Effector memory CD4-positive, alpha-beta T cell (primary cell): ENCODE measurements around the gene RBFOX1.

Source experiments
- DNase-seq, 3 donors: peaks; one replicate each; pipeline ENCODE4 v3.0.0-alpha.2; 2020
- H3K27ac ChIP-seq: 2 replicates; pipeline ENCODE4 v1.7.0; 2013; ENCODE audit warnings: mild to moderate bottlenecking, low read length, moderate library complexity; ENCODE audit not compliant: insufficient read depth, poor library complexity, severe bottlenecking
- H3K27me3 ChIP-seq: replicated peaks from 2 replicates; pipeline ENCODE4 v1.7.0; 2013; ENCODE audit warnings: mild to moderate bottlenecking, low read length; ENCODE audit not compliant: insufficient read depth, control insufficient read depth, poor library complexity, severe bottlenecking
- H3K36me3 ChIP-seq: 2 replicates; pipeline ENCODE4 v1.7.0; 2013; ENCODE audit warnings: mild to moderate bottlenecking, low read length, moderate library complexity; ENCODE audit not compliant: control insufficient read depth, insufficient read depth
- H3K4me1 ChIP-seq: 2 replicates; pipeline ENCODE4 v1.7.0; 2013; ENCODE audit warnings: low read length, mild to moderate bottlenecking; ENCODE audit not compliant: control insufficient read depth, insufficient read depth, poor library complexity, severe bottlenecking
- H3K4me3 ChIP-seq: 2 replicates; pipeline ENCODE4 v1.7.0; 2013; ENCODE audit warnings: low read length, low read depth, mild to moderate bottlenecking; ENCODE audit not compliant: insufficient read depth, poor library complexity, severe bottlenecking
- H3K9me3 ChIP-seq: 2 replicates; pipeline ENCODE4 v1.7.0; 2013; ENCODE audit warnings: mild to moderate bottlenecking, low read length, moderate library complexity; ENCODE audit not compliant: control insufficient read depth

Gene RBFOX1

DNA sequence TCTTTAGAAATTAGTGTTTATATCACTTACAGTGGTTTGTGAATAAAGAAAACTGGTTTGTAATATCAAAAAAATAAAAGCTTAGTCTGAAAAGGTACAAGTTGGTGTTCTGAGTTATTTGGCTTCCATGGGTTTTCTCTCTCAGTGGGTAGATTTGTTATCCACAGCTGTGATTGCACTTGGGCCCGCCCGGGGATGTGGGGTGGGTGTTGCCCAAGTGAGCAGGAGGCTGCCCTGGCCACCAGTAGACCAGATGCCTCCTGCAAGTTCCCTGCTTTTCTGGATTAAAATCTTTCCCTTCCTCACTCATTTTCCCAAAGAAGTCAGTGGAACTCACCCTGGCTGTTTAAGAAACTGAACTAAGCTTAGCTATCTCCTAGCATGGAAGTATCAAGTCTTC lies 380.6 kb downstream of the RBFOX1 start:
- Histone ChIP-seq H3K27me3 (no peaks in the 10 kb centered on the region), H3K27ac (no peak overlapping the region), H3K4me3 (no peak overlapping the region), H3K36me3 (no peaks in the 10 kb centered on the region), H3K4me1 (no peaks in the 10 kb centered on the region), H3K9me3 (no peaks in the 10 kb centered on the region)
- DNase-seq: no peak

DNA sequence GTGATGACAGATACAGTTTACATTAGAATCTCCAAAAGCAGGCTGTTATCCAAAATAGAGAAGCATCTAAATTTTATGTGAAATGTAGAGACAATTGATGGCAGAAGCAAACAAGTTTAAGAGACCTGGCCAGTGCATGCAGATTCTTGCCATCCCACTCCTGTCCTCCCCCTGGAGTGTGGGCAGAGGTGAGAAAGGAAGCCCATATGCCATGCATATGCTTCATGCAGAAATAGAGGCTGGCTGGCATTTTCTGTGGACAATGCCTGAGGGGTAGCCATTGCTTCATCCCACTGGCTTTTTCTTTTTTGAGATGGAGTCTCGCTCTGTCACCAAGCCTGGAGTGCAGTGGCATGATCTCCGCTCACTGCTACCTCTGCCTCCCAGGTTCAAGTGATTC lies 382.1 kb downstream of the RBFOX1 start:
- DNase-seq: no peak
- Histone ChIP-seq H3K36me3 (no peaks in the 10 kb centered on the region), H3K9me3 (no peaks in the 10 kb centered on the region), H3K4me1 (no peaks in the 10 kb centered on the region), H3K27me3 (no peaks in the 10 kb centered on the region), H3K4me3 (no peak overlapping the region), H3K27ac (no peak overlapping the region)

DNA sequence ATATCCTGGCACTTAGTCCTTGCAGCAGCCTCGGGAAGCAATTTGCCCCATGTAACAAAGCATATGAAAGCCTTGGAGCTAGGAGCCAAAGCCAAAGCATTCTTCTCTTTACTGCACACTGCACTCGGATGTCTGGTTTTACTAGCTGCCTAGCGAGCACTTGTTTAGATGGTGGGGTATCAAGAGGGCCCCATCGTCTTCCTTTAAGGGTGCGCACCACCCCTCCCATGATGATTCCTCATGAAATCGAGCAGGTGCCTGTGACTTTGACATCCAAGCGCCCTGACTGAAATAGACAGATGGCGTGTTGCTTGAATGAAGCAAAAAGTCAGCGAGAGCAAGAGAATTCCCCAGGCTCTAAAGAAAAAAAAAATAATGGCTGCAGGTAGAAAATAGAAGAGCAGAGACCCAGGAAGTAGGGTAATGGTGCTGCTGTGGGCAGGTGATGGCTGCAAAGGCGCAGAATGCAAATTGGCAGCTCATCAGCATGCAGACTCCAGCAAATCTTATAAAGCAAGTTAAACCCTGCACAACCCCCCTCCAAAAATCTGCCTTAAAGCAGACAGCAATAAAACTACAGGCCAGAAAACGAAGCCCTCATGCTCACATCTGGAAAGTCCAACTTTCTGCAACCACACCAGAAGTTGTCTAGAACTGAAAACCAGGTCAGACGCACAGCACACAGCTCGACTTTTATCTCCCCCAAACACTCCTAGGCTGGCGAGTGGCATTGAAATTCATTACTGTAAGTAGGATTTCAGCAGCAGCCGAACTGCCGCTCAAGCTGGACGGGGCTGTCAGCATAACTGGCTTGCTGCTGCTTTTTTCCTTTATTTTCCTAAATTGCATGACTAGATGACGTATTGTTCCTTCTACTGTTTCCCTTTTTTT lies 384.3 kb downstream of the RBFOX1 start:
- Histone ChIP-seq H3K36me3 (no peaks in the 10 kb centered on the region), H3K27me3 (no peaks in the 10 kb centered on the region), H3K9me3 (no peaks in the 10 kb centered on the region), H3K4me3 (no peak overlapping the region), H3K4me1 (no peaks in the 10 kb centered on the region), H3K27ac (no peak overlapping the region)
- DNase-seq: no peak

DNA sequence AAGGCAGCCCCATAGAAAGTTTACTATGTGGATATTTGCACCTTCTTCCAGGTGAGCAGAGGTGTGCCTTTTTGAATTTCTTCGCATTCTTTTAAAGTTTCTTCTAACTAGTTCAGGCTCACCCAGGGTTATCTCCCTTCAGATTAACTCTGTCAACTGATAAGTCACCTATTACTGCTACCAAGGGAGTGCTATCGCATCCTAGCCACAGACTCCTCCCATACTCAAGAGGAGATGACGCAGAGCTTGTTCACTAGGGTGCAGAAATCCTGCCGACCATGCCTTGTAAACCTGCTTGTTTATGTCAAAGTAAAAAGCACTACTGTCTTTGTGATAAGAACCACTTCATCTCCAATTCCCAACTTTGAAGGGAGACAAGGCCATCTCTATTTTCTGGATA lies 390.1 kb downstream of the RBFOX1 start:
- Histone ChIP-seq H3K27me3 (no peaks in the 10 kb centered on the region), H3K9me3 (no peaks in the 10 kb centered on the region), H3K27ac (no peak overlapping the region), H3K36me3 (no peaks in the 10 kb centered on the region), H3K4me1 (no peaks in the 10 kb centered on the region), H3K4me3 (no peak overlapping the region)
- DNase-seq: no peak

DNA sequence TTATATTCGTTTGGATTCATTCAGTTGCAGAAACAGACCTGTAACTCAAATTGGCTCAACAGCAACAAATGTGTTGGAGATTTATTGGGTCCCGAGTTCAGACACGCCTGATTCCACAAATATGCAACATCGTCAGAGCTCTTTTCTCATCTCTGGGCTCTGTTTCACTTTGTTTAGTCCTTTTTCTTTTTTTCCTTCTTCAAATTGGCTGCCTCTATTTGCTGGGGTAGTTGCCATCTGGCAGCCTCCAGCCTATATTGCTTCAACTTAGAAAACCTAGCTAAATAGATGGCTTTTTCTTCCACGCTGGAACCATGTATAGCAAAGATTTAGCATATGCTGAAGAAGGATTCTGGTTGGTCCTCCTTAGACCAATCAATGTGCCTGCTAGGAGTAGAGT lies 398.5 kb downstream of the RBFOX1 start:
- H3K27me3 ChIP-seq: no peaks in the 10 kb centered on the region
- DNase-seq: no peak
- H3K36me3 ChIP-seq: no peaks in the 10 kb centered on the region

DNA sequence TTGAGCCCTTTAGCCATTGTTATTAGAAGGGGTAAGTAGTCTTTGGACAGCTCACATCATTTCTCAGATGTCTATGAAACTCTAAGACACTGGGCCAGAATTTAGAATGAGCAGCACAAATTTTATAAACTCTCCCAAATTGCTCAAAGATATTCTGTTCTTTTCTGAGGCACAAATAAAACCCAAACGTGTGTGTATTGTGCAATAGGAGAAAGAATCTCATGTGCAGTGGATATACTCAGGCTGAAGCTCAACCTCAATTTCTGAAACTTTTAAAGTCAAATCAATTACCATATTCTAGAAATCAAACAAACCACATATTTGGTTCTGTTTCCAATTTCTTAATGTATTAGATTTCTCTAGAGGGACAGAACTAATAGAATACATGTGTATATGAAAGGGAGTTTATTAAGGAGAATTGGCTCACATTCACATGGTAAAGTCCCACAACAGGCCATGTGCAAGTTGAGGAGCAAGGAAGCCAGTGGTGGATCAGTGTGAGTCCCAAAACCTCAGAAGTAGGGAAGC lies 403.6 kb downstream of the RBFOX1 start:
- Histone ChIP-seq H3K27ac (no peak overlapping the region), H3K9me3 (no peaks in the 10 kb centered on the region), H3K4me1 (no peaks in the 10 kb centered on the region), H3K27me3 (no peaks in the 10 kb centered on the region), H3K4me3 (no peak overlapping the region), H3K36me3 (no peaks in the 10 kb centered on the region)
- DNase-seq: no peak

More for the DNA sequence above, 398.5 kb downstream of the RBFOX1 start:
- H3K4me1 ChIP-seq: no peaks in the 10 kb centered on the region
- H3K27ac ChIP-seq: no peak overlapping the region
- no peak overlapping the region for H3K4me3 ChIP-seq
- H3K9me3 ChIP-seq: no peaks in the 10 kb centered on the region

DNA sequence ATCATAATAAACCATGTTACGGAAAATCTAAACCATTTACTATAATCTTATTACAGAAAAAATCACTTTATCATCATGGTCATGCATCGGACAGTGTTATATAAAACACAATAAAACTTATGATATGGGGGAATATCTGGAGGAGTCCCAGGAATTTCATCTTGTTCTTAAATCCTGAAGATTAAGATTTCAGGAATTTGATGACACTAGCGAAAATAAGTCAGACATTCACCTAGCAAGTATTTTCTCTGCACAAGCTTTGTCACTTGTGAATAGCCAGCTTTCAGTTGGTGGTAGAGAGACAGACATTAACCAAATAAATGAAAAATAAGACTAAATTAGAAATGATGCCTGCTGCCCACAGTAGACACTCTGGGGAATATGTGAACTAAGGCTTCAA lies 410.0 kb downstream of the RBFOX1 start:
- H3K4me1 ChIP-seq: no peaks in the 10 kb centered on the region
- H3K36me3 ChIP-seq: no peaks in the 10 kb centered on the region
- no peak for DNase-seq
- H3K9me3 ChIP-seq: no peaks in the 10 kb centered on the region
- no peaks in the 10 kb centered on the region for H3K27me3 ChIP-seq
- H3K27ac ChIP-seq: no peak overlapping the region
- no peak overlapping the region for H3K4me3 ChIP-seq

DNA sequence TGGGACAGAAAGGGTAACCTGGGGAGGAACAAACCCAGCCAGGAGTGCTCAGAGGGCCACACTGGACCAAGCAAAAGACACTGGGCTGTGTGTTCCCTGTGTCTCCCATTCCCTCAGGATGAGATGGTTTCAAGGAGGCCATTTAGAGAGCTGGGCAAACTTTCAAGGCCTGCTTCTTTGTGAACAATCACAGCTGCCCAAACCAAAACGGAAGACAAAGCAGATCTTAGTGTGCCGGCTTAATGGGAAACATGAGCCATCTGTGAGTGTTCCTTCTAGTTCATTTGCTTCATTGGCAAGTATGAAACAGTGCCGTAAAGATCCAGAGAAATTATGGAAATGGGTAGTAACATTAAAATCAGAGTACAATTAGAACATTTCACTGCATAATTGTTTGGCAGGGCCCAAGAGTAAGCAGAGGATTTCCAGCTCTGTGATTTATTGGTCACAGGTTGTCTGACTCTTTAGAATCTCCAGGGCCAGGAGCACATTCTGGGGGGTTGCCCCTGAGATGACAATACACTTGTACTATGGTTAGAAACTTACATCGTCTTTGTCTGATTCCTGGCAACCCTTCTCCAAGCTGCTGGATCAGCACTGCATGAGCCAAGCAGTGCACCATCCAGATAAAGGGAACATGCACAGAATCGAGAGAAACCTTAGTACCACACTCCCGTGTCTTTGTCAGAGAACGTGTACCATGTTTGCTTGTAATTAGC lies 412.1 kb downstream of the RBFOX1 start:
- Histone ChIP-seq H3K9me3 (no peaks in the 10 kb centered on the region), H3K36me3 (no peaks in the 10 kb centered on the region), H3K4me1 (no peaks in the 10 kb centered on the region), H3K27ac (no peak overlapping the region), H3K4me3 (no peak overlapping the region), H3K27me3 (no peaks in the 10 kb centered on the region)
- no peak for DNase-seq

DNA sequence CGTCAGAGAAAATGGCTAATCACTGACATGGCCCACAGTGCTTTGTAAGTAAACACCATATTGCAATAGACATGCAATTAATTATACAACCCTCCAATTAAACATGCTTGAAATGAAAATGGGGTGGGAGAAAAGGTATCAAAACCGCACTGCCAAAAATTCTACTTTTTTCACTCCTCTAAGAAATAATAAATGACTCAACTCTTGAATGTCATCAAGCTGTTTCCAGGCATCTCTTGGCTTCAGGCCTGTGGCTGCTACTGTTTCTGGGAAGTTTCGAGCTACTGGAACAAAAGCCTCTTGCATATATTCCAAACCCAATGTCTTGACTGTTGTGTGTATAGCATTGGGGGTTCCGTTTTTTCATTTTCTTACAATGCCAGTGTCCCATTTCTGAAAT lies 412.6 kb downstream of the RBFOX1 start:
- no peaks in the 10 kb centered on the region for H3K4me1 ChIP-seq
- no peak overlapping the region for H3K27ac ChIP-seq
- no peaks in the 10 kb centered on the region for H3K36me3 ChIP-seq
- no peak overlapping the region for H3K4me3 ChIP-seq
- no peak for DNase-seq
- no peaks in the 10 kb centered on the region for H3K9me3 ChIP-seq
- H3K27me3 ChIP-seq: no peaks in the 10 kb centered on the region

DNA sequence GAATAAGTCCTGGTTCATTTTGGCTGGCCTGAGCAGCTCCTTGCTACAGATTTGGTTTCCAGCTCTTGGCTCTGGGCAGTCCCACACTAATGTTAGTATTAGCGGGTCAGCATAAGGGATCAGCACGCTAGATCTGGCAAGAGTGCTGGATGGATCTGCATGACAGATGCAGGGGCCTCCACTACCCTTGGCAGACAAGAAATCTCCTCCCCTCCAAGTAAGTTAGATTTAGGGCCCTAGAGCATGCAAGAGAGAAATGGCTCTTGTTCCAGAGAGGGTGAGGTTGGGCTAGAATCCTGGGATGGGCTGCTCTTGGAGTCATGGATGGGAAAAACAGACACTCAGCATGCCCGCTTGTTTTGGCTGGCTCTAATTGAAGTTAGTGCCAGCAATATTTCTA lies 414.3 kb downstream of the RBFOX1 start:
- Histone ChIP-seq H3K36me3 (no peaks in the 10 kb centered on the region), H3K4me3 (no peak overlapping the region)
- DNase-seq: no peak

More for the DNA sequence above, 414.3 kb downstream of the RBFOX1 start:
- no peaks in the 10 kb centered on the region for H3K27me3 ChIP-seq
- no peaks in the 10 kb centered on the region for H3K9me3 ChIP-seq
- H3K4me1 ChIP-seq: no peaks in the 10 kb centered on the region
- H3K27ac ChIP-seq: no peak overlapping the region
